HG03025 (cell line): ENCODE data around the gene CISD1.

Experiments used
- ATAC-seq: cut with Tn5 transposase; IDR thresholded peaks from one replicate; pipeline ENCODE4 v1.9.1; 2021; ENCODE audit warnings: mild to moderate bottlenecking, moderate library complexity; ENCODE audit not compliant: unreplicated experiment, low FRiP score

CISD1 gene

GRCh38 chr10:58304099-58304633 is 35.2 kb downstream of the CISD1 start:
- no peak for ATAC-seq

GRCh38 chr10:58305821-58306220 is 36.9 kb downstream of the CISD1 start:
- no peak for ATAC-seq

GRCh38 chr10:58307676-58308075 is 38.7 kb downstream of the CISD1 start:
- ATAC-seq = no peak

GRCh38 chr10:58311026-58311425 is 42.1 kb downstream of the CISD1 start:
- no peak for ATAC-seq

GRCh38 chr10:58316874-58317273 is 47.9 kb downstream of the CISD1 start:
- no peak for ATAC-seq

GRCh38 chr10:58318346-58318745 is 49.4 kb downstream of the CISD1 start:
- ATAC-seq = no peak

- no peak for ATAC-seq
These were observed 50.6 kb downstream of the CISD1 start for GRCh38 chr10:58319599-58319998.

GRCh38 chr10:58320351-58321049 is 51.5 kb downstream of the CISD1 start:
- no peak for ATAC-seq

GRCh38 chr10:58322072-58322834 is 53.3 kb downstream of the CISD1 start:
- peak; percentile 55 for ATAC-seq

- ATAC-seq = no peak
These were observed 53.9 kb downstream of the CISD1 start for GRCh38 chr10:58322835-58323209.

GRCh38 chr10:58326967-58327381 is 58.0 kb downstream of the CISD1 start:
- no peak for ATAC-seq

GRCh38 chr10:58328233-58328632 is 59.3 kb downstream of the CISD1 start:
- ATAC-seq = no peak

GRCh38 chr10:58330431-58330830 is 61.5 kb downstream of the CISD1 start:
- ATAC-seq = no peak

GRCh38 chr10:58331646-58332045 is 62.7 kb downstream of the CISD1 start:
- no peak for ATAC-seq

- peak; percentile 97 for ATAC-seq
These were observed 65.9 kb downstream of the CISD1 start, which contains the start of gene UBE2D1 for GRCh38 chr10:58334817-58335305. TSS of gene UBE2D1 (plus strand) at chr10:58335006. CDS start at chr10:58335202, 196 bp downstream.

- ATAC-seq = peak; percentile 62
These were observed 66.5 kb downstream of the CISD1 start for GRCh38 chr10:58335306-58336005.

- ATAC-seq = no peak
These were observed 67.3 kb downstream of the CISD1 start for GRCh38 chr10:58336242-58336641.
